Adipose tissue (tissue), 3 donors: Measurements from ENCODE around the gene ZDHHC1. TPM values are rescaled to one million over a fixed set of nuclear protein-coding genes. Genes with fewer than 3 reads are reported as not detected.

Source experiments
- H3K27ac ChIP-seq: one replicate; pipeline ENCODE4 v1.5.1; 2013; ENCODE audit warnings: low read depth, low read length
- WGBS, 3 donors: extraction: QIAGEN DNeasy Blood & Tissue Kit; methylation state at CpG; one replicate each; pipeline ENCODE4 v1.1.7; 2013; 5-methylcytosine and 5-hydroxymethylcytosine counted together
- polyA plus RNA-seq, 3 donors: library from polyadenylated mRNA; stranded (reverse); fragments of 200-250 nt; gene quantifications; one replicate each; pipeline ENCODE4 v1.2.3, GENCODE V29; 2013
- donor health status: healthy with polysubstance abuse.
- donor health status: Bipolar disorder and iron deficiency.
- donor health status: healthy.

The ZDHHC1 gene
- polyA plus RNA-seq = 1 to 10 TPM; 6.8 to 8.9 (median 7.8) TPM

DNA sequence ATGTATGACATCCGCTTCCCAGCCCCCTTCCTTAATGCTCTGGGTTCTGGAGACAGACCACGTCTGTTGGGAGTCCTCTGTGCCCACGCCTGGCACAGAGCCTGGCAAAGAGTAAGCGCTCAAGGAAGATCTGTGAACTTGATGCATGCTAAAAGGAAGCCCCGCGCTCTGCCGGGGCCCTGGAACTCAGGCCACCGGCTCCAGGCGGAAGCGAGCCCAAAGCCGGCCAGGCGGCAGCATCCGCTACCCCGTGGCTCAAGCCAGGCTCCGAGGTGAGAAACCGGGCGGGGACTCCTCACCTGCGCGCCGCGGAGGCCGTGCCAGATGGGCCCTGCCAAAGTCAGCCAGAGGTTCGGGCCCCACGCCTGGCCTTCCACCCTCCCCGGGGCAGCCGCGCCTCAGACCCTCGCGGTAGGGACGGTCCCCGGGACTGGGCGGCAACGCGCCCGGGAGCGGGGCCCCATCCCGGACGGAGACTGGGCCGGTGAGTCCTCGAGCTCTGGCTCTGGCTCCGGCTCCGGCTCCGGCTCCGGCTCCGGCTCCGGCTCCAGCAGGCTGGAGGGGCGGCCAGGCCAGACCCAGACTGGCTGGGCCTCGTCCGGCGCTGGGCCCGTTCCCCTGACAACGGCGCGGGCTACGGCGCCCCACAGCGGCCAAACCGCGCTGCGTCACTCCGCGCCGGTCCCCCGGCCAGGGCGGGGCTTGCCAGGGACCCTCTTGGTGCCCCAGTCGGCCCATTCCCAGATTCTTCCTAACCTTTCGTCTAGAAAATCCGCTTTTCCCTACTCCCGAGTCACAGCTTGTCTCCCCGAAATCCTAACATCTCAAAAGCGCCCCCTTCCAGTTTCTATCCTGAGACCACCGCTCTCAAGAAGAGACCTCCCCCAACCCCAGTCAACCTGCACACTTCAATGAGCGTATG is at the start of gene ZDHHC1:
ZDHHC1 (minus strand) TSS at position 606 of the 922 bp plus-strand sequence. CDS start 8,702 bp downstream, outside the sequence.
- no peak within 1 kb of the TSS for H3K27ac ChIP-seq
- 1 to 3% (median 1%) methylated on average over 57 to 73 of the region's 73 CpGs for WGBS, 3 donors

DNA sequence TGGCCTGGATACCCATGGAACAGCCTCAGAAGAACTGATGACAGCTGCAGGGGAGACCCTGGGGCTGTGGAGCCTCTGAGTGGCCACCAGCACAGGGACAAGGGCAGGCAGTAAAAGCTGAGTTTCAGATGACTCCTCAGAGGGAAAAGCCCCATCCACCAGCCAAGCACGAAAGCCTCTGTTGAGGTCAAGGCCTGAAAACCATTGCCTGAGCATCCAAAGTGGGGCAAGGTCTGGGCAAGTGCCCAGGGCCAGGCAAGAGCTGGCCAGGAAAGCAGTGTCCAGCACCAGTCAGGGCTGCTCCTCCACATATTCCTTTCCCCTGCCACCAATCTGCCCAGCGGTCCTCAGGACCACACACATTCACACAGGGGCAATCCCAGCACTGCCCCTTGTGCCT is 48.3 kb upstream of the ZDHHC1 start:
- no peak overlapping the region for H3K27ac ChIP-seq
- whole genome bisulfite sequencing, 3 donors = 65 to 87% (median 71%) methylated on average over 2 of the region's 2 CpGs

- H3K27ac ChIP-seq = no peak overlapping the region
- 81 to 93% (median 91%) methylated on average over 4 of the region's 4 CpGs for WGBS, 3 donors
Observed at GRCh38 chr16:67463691-67464090, 47.4 kb upstream of the ZDHHC1 start.

DNA sequence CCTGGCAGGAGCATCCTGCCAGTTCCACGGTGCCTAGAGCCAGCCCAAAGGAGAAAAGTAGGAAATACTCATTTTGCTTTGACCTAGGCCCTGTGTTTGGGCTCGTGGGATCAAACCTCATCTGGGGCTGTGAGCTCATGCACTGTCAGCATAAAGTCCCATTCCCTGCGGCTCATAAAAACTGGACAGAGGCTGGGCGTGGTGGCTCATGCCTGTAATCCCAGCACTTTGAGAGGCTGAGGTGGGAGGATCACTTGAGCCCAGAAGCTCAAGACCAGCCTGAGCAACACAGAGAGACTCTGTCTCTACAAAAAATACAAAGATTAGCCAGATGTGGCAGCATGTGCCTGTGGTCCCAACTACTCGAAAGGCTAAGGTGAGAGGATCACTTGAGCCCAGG is 46.8 kb upstream of the ZDHHC1 start:
- 65 to 85% (median 80%) methylated on average over 5 of the region's 5 CpGs for WGBS, 3 donors
- H3K27ac ChIP-seq = no peak overlapping the region

DNA sequence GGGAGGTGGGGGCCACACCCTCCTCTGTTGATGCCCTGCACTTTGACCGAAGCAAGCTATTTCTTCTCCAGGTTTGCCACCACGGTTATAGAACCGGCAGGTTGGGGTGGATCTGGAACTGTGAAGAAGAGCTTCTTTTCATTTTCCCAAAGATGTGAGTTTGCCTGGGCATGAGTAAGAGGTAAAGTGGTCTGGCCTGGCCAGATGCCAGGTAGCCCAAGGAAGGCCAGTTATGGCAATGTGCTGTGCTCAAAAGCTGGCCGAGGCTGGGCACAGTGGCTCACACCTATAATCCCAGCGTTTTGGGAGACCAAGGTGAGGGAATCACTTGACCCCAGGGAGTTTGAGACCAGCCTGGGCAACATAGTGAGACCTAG is 46.0 kb upstream of the ZDHHC1 start:
- H3K27ac ChIP-seq = no peak overlapping the region
- WGBS, 3 donors = 77 to 94% (median 94%) methylated on average over 5 of the region's 5 CpGs

- 73 to 77% (median 76%) methylated on average over 8 of the region's 8 CpGs for WGBS, 3 donors
- H3K27ac ChIP-seq = no peak overlapping the region
Observed at GRCh38 chr16:67461600-67462278, 45.5 kb upstream of the ZDHHC1 start.

GRCh38 chr16:67460961-67461360 is 44.7 kb upstream of the ZDHHC1 start:
- no peak overlapping the region for H3K27ac ChIP-seq
- WGBS, 3 donors = 74 to 91% (median 87%) methylated on average over 2 of the region's 2 CpGs

DNA sequence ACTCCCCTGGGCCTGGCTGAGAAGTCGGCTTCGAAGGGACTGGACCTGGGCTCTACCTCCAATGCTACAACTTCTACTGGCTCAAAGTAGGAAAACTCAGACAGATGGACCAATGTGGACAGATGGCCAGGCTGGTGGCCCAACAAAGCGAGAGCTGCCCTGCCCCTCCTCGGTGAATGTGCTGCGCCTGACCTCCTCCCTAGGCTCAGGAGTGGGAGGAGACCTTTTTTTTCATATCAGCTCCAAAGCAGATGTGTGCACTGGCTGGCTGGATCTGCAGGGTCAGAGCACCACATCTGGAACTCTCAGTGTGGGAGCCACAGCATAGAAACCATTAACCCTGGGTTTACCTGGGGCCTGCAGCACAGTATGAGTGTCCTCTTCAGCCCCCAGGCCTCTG is 43.9 kb upstream of the ZDHHC1 start:
- WGBS, 3 donors = 72 to 78% (median 73%) methylated on average over 5 of the region's 5 CpGs
- H3K27ac ChIP-seq = no peak overlapping the region

- no peak overlapping the region for H3K27ac ChIP-seq
- WGBS, 3 donors = 44 to 60% (median 59%) methylated on average over 3 of the region's 3 CpGs
Observed at GRCh38 chr16:67459861-67460150, 43.5 kb upstream of the ZDHHC1 start.

DNA sequence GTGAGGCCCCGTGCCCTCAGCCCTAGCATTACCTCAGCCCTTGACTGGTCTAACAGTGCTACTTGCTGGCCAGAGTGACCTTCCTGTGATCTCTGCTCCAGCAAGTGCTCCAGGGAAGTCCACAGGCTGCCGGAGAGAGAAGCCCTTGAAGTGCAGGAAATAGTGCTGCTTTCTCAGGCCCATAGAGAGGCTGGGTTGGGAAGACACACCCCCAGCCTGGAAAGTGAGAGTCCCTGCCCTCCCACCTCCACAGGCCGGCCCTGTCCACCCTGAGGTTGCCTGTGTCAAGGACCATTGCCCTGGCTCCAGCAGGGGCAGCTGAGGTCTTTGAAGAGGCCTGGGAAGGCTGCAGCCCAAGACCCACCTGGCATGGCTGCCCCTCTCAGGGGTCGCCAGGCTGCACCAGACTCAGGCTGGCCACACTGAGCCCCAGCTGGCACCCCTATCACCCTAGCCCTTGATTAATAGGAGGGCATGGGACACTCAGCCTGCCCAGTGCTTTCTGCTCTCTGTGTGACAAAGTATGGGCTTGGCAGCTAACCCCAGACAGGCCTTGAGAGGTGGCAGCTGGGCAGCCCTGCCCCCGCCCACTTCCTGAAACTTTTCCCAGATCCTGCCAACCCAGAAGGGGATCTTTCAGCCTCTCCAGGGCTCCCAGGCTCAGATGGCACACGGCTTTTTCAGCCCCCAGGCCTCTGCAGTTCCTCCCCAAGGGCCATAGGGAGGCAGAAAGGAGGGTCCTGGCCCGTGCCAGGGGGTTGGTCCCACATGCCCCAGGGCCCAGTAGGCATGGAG is 43.0 kb upstream of the ZDHHC1 start:
- 17 to 60% (median 47%) methylated on average over 7 of the region's 7 CpGs for WGBS, 3 donors
- H3K27ac ChIP-seq = no peak overlapping the region

- no peak overlapping the region for H3K27ac ChIP-seq
- WGBS, 3 donors = 68 to 73% (median 68%) methylated on average over 6 of the region's 6 CpGs
Observed at GRCh38 chr16:67458121-67458641, 41.9 kb upstream of the ZDHHC1 start.

DNA sequence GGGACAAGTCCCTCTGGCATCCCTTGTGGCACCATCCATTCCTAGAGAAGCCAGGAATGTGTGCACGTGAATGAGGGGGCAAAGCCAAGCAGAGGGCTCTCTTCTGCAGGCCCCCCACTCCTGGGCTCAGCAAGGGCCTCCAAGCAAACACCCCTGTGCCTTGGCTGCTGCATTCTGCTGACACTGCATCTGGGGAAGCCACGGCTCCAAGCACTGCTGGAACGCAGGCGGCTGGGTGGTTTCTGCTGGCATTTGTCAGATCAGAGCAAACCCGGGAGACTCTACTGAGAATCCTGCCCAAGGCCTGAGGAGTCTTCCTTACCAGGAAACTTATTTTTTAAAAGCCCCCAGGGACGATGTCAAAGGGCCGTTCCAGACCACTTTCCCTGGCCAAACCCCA is 41.3 kb upstream of the ZDHHC1 start:
- no peak overlapping the region for H3K27ac ChIP-seq
- WGBS, 3 donors = 59 to 73% (median 64%) methylated on average over 7 of the region's 7 CpGs

DNA sequence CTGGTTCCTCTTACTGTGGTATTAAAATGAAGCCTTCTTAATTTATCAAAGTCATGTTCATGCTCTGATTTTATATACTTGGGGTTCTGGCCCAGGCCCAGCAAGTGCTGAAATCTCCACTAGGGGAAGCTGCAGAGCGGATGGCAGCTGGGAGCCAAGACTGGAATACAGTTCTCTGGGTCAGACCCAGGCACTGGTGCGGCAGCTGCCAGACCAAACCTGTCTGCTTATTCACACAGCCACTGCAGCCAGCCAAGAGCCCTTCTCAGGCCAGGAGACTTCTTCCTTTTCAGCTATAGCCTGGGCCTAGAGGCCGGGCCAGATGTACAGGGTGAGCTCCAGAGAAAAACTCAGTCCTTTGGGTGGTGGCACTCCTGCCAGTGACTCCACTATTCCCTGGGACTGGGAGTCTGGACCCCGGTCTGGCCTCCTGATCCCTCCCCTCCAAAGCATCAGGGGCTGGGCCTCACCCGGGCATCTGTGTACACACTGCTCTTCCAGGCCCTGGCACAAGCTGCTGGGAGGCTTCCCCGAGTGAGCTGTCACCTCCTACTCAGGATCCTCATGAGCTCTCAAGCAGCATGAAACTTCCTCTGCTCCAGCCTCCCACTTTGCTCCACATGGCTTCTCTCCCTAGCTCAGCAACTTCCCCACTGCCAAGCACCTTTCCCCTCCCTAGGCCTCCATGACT is 40.3 kb upstream of the ZDHHC1 start:
- H3K27ac ChIP-seq = no peak overlapping the region

DNA sequence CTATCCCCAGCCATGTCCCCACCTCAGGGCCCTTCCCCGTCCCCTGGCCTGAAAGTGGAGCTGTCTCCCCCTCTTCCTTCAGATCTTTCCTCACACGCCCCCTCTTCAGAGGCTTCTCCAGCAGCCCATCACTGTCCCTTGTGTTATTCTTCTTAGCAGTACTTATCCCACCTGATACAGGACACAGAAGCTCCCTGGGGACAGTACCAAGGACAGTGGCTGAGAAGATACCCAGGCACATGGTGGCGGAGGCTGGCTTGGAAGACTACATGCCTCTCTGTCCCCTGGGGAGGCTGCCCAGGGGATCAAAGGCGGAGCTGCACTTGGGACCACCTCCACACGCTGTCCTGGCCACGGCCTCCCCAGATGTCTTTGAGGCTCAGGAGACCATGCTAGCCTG is 38.6 kb upstream of the ZDHHC1 start:
- no peak overlapping the region for H3K27ac ChIP-seq
- 87 to 97% (median 92%) methylated on average over 6 of the region's 6 CpGs for WGBS, 3 donors

More for the DNA sequence above, 40.3 kb upstream of the ZDHHC1 start:
- 30 to 53% (median 51%) methylated on average over 6 of the region's 6 CpGs for WGBS, 3 donors

- WGBS, 3 donors = 85 to 90% (median 86%) methylated on average over 5 of the region's 5 CpGs
- no peak overlapping the region for H3K27ac ChIP-seq
Observed at GRCh38 chr16:67454104-67454503, 37.8 kb upstream of the ZDHHC1 start.

GRCh38 chr16:67451704-67452435 is 35.6 kb upstream of the ZDHHC1 start:
- WGBS, 3 donors = 48 to 64% (median 62%) methylated on average over 2 of the region's 2 CpGs
- H3K27ac ChIP-seq = no peak overlapping the region

DNA sequence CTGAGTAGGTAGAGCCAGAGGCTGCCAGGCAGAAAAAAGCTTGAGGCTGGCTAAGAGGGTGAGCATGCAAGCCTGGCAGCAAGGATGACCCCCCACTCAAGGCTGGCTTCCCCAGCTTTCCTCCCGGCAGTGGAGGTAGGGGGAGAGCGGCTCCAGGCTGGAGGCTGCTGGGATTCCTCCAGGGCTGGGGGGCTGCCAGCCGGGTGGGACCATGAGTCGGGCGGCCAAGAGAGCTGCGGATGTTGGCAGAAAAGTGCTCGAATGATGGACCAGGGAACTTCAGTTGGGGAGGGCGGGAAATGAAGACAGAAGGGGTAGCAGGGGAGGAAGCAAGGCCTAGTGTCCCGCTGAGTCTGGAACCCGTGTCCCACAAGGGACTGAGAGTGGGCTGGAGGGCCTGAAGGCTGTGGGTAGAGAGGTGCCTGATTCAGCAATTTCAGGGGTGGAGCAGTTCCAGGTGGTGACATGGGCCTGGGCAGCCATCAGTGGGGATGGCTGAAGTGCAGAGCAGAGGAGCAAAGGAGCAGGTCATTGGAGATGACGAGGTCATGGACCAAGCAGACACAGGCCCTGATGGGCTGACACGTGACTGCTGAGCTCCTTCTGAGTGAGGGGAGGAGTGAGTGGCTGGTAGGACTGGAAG is 34.9 kb upstream of the ZDHHC1 start:
- H3K27ac ChIP-seq = no peak overlapping the region

More for the DNA sequence above, 34.9 kb upstream of the ZDHHC1 start:
- 69 to 86% (median 71%) methylated on average over 11 to 12 of the region's 12 CpGs for WGBS, 3 donors
